ENCODE measurements around the gene ZBTB1.

ZBTB1 gene

GRCh38 chr14:64518229-64518628 lies 13.7 kb downstream of the ZBTB1 start:
- Histone ChIP-seq H3K4me3 (ENCODE audit: insufficient read depth, low read length, poor library complexity, severe bottlenecking) (no peak overlapping the region), H3K9me3 (ENCODE audit: insufficient read depth, low read length) (no peaks in the 10 kb centered on the region), H3F3A (ENCODE audit: insufficient read depth) (peaks cover 14% of the 10 kb centered on the region; the same call in 1 of the 2 replicates), H3K79me2 (ENCODE audit: insufficient read depth, low read length) (peaks cover 100% of the 10 kb centered on the region), H2AFZ (ENCODE audit: low read depth, low read length, severe bottlenecking) (no peak overlapping the region), H3K9me2 (replicated peaks; ENCODE audit: insufficient read depth, low read length) (no peaks in the 10 kb centered on the region), H3K27me3 (ENCODE audit: low read length) (no peaks in the 10 kb centered on the region), H3K27ac (ENCODE audit: low read depth, low read length) (no peak overlapping the region), H3K9ac (ENCODE audit: low read length) (no peak overlapping the region), H4K20me1 (ENCODE audit: low read depth, low read length) (peaks cover 55% of the 10 kb centered on the region), H3K4me2 (ENCODE audit: low read depth, low read length, poor library complexity, severe bottlenecking) (no peak overlapping the region), H3K36me3 (ENCODE audit: low read length) (peaks cover 24% of the 10 kb centered on the region)
- TF ChIP-seq EZH2phosphoT487 (conservative IDR thresholded peaks at IDR 0.05; ENCODE audit: low read length), result no peak
- TF ChIP-seq, protein P1, sequence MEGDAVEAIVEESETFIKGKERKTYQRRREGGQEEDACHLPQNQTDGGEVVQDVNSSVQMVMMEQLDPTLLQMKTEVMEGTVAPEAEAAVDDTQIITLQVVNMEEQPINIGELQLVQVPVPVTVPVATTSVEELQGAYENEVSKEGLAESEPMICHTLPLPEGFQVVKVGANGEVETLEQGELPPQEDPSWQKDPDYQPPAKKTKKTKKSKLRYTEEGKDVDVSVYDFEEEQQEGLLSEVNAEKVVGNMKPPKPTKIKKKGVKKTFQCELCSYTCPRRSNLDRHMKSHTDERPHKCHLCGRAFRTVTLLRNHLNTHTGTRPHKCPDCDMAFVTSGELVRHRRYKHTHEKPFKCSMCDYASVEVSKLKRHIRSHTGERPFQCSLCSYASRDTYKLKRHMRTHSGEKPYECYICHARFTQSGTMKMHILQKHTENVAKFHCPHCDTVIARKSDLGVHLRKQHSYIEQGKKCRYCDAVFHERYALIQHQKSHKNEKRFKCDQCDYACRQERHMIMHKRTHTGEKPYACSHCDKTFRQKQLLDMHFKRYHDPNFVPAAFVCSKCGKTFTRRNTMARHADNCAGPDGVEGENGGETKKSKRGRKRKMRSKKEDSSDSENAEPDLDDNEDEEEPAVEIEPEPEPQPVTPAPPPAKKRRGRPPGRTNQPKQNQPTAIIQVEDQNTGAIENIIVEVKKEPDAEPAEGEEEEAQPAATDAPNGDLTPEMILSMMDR (IDR thresholded peaks at IDR 0.05; ENCODE audit: insufficient read depth, low read length, poor library complexity, severe bottlenecking), result no peak

DNA sequence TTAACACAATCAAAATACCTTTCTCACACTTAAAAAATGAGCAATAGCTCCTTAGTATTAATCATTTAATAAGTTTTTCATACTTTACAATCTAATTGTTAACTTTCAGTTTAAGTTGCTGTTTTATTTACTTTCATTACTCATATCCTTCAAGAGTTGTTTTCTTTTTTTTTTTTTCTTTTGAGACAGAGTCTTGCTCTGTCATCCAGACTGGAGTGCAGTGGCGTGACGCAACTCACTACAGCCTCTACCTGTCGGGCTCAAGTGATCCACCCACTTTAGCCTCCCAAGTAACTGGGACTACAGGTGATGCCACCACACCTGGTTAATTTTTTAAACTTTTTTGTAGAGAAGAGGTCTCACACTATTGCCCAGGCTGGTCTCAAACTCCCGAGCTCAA lies 16.1 kb downstream of the ZBTB1 start:
- H3K9ac ChIP-seq (ENCODE audit: low read length), result no peak overlapping the region
- no peak overlapping the region for H3K27ac ChIP-seq (ENCODE audit: low read depth, low read length)
- peaks cover 57% of the 10 kb centered on the region for H4K20me1 ChIP-seq (ENCODE audit: low read depth, low read length)
- no peak overlapping the region for H2AFZ ChIP-seq (ENCODE audit: low read depth, low read length, severe bottlenecking)
- no peak for TF ChIP-seq EZH2phosphoT487 (conservative IDR thresholded peaks at IDR 0.05; ENCODE audit: low read length)
- TF ChIP-seq, protein P1 (IDR thresholded peaks at IDR 0.05; ENCODE audit: insufficient read depth, low read length, poor library complexity, severe bottlenecking), result no peak
- H3K4me3 ChIP-seq (ENCODE audit: insufficient read depth, low read length, poor library complexity, severe bottlenecking), result no peak overlapping the region
- no peak overlapping the region for H3K4me2 ChIP-seq (ENCODE audit: low read depth, low read length, poor library complexity, severe bottlenecking)
- peaks cover 28% of the 10 kb centered on the region; the same call in 1 of the 2 replicates for H3F3A ChIP-seq (ENCODE audit: insufficient read depth)
- H3K9me2 ChIP-seq (replicated peaks; ENCODE audit: insufficient read depth, low read length), result no peaks in the 10 kb centered on the region
- H3K79me2 ChIP-seq (ENCODE audit: insufficient read depth, low read length), result peaks cover 84% of the 10 kb centered on the region
- H3K9me3 ChIP-seq (ENCODE audit: insufficient read depth, low read length), result no peaks in the 10 kb centered on the region
- H3K36me3 ChIP-seq (ENCODE audit: low read length), result peaks cover 45% of the 10 kb centered on the region
- H3K27me3 ChIP-seq (ENCODE audit: low read length), result no peaks in the 10 kb centered on the region

GRCh38 chr14:64522591-64523355 lies 18.2 kb downstream of the ZBTB1 start:
- H3K4me2 ChIP-seq (ENCODE audit: low read depth, low read length, poor library complexity, severe bottlenecking), result no peak overlapping the region
- no peak overlapping the region for H3K4me3 ChIP-seq (ENCODE audit: insufficient read depth, low read length, poor library complexity, severe bottlenecking)
- no peaks in the 10 kb centered on the region for H3K9me2 ChIP-seq (replicated peaks; ENCODE audit: insufficient read depth, low read length)
- H3K79me2 ChIP-seq (ENCODE audit: insufficient read depth, low read length), result peaks cover 63% of the 10 kb centered on the region
- H3K27me3 ChIP-seq (ENCODE audit: low read length), result no peaks in the 10 kb centered on the region
- H2AFZ ChIP-seq (ENCODE audit: low read depth, low read length, severe bottlenecking), result no peak overlapping the region
- H3K9me3 ChIP-seq (ENCODE audit: insufficient read depth, low read length), result no peaks in the 10 kb centered on the region
- TF ChIP-seq EZH2phosphoT487 (conservative IDR thresholded peaks at IDR 0.05; ENCODE audit: low read length), result no peak
- TF ChIP-seq, protein P1 (IDR thresholded peaks at IDR 0.05; ENCODE audit: insufficient read depth, low read length, poor library complexity, severe bottlenecking), result no peak
- peaks cover 24% of the 10 kb centered on the region; the same call in 1 of the 2 replicates for H3F3A ChIP-seq (ENCODE audit: insufficient read depth)
- no peak overlapping the region for H3K9ac ChIP-seq (ENCODE audit: low read length)
- H3K27ac ChIP-seq (ENCODE audit: low read depth, low read length), result no peak overlapping the region
- peaks cover 40% of the 10 kb centered on the region for H3K36me3 ChIP-seq (ENCODE audit: low read length)
- H4K20me1 ChIP-seq (ENCODE audit: low read depth, low read length), result peaks cover 45% of the 10 kb centered on the region
